ENCODE results near the gene C2CD3.

DNA sequence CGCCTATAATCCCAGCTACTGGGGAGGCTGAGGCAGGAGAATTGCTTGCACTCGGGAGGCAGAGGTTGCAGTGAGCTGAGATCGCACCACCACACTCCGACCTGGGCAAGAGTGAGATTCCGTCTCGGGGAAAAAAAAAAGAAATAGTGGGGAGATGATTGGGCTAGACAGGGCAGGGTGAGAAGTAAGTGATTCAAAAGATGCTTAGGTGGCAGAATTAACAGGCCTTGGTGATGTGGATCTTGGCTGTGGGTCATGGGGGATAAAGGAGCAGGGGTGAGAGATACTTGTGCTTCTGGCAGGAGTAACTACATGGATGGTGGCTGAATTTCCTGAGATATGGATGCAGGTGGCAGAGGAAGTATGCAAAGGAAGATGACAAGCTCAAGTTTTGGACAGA lies 148.8 kb downstream of the C2CD3 start:
- TF ChIP-seq, protein P1, sequence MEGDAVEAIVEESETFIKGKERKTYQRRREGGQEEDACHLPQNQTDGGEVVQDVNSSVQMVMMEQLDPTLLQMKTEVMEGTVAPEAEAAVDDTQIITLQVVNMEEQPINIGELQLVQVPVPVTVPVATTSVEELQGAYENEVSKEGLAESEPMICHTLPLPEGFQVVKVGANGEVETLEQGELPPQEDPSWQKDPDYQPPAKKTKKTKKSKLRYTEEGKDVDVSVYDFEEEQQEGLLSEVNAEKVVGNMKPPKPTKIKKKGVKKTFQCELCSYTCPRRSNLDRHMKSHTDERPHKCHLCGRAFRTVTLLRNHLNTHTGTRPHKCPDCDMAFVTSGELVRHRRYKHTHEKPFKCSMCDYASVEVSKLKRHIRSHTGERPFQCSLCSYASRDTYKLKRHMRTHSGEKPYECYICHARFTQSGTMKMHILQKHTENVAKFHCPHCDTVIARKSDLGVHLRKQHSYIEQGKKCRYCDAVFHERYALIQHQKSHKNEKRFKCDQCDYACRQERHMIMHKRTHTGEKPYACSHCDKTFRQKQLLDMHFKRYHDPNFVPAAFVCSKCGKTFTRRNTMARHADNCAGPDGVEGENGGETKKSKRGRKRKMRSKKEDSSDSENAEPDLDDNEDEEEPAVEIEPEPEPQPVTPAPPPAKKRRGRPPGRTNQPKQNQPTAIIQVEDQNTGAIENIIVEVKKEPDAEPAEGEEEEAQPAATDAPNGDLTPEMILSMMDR (conservative IDR thresholded peaks at IDR 0.05 in 1 of 2, IDR thresholded peaks at IDR 0.05 in 1 of 2; ENCODE audit: low read depth in 1 of 2, low read length in 2 of 2), result no peak
- no peak for TF ChIP-seq EZH2 (IDR thresholded peaks at IDR 0.05; ENCODE audit: low read length, missing control alignments)
